ENCODE measurements around the gene SIRPB1.
"Not testable (repeated sequence)": the region's sequence is repeated elsewhere in the genome, so short reads cannot be mapped to it uniquely, and the experiment has no call there.

The SIRPB1 gene

DNA sequence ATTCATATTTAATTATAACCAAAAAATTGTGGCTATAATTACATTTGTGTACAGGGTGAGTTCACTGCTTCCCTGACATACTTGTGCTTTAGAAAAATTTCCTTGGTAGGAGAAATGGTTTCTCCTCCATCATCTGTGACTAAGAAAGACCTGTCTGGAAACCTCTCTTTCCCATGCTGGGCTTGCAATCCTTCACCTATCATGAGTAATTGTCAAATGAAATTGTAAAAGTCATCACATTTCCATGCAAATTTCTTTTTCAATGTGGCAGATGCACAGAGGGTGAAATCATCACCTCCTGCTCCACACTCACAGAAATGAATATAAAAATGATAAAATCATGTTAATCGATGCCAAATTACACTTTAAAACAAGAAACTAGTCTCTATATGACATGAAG is 1.5 kb upstream of the SIRPB1 start:
- no peak for TF ChIP-seq EZH2 (IDR thresholded peaks at IDR 0.05; ENCODE audit: borderline replicate concordance, low read depth, low read length, severe bottlenecking)
- Histone ChIP-seq H3K79me2 (ENCODE audit: insufficient read depth, low read length) (no peaks in the 10 kb centered on the region), H3K27ac (ENCODE audit: low read length) (no peak overlapping the region), H3K4me3 (ENCODE audit: low read depth in 1 of 2, low read length in 2 of 2) (no peak overlapping the region), H3K9me3 (ENCODE audit: insufficient read depth, low read length, severe bottlenecking) (no peaks in the 10 kb centered on the region), H2AFZ (ENCODE audit: low read depth, low read length) (no peak overlapping the region), H3K4me1 (ENCODE audit: insufficient read depth, low read length) (peaks cover 20% of the 10 kb centered on the region), H4K20me1 (ENCODE audit: insufficient read depth, low read length) (no peaks in the 10 kb centered on the region), H3K9ac (ENCODE audit: low read depth, low read length) (no peak overlapping the region), H3K36me3 (ENCODE audit: insufficient read depth, low read length) (no peaks in the 10 kb centered on the region), H3K4me2 (ENCODE audit: insufficient read depth, low read length) (no peak overlapping the region), H3K27me3 (ENCODE audit: insufficient read depth, low read length, poor library complexity) (no peaks in the 10 kb centered on the region)
- no peak for DNase-seq
- no peak for ATAC-seq (ENCODE audit: insufficient read depth, low read depth)

DNA sequence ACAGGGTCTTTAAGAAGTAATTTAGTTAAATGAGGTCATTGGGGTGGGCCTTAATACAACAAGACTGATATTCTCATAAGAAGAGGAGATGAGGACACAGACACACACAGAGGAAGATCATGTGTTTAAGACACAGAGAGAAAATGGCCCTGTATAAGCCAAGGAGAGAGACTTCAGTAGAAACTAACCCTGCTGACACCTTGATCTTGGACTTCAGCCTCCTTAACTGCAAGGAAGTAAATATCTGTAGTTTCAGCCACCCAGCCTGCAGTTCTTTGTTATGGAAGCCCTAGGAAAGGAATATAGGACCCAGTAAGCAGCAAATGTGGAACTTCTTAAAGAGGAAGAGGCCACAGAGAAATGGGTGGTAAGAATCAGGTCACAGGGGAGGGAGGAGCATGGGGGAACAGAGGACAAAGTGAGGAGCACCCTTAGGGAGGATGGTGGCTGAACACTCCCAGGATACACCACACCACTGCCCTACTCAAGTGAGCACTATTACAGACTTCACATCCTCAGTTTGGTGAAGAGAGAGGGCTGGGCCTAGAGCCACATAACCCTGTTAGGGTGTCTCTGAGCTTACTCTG is 762 bp downstream of the SIRPB1 start:
- H2AFZ ChIP-seq (ENCODE audit: low read depth, low read length), result no peak overlapping the region; the same call in 1 of the 2 replicates
- H3K79me2 ChIP-seq (ENCODE audit: insufficient read depth, low read length), result no peaks in the 10 kb centered on the region
- no peaks in the 10 kb centered on the region for H4K20me1 ChIP-seq (ENCODE audit: insufficient read depth, low read length)
- no peaks in the 10 kb centered on the region for H3K36me3 ChIP-seq (ENCODE audit: insufficient read depth, low read length)
- TF ChIP-seq, protein P1, sequence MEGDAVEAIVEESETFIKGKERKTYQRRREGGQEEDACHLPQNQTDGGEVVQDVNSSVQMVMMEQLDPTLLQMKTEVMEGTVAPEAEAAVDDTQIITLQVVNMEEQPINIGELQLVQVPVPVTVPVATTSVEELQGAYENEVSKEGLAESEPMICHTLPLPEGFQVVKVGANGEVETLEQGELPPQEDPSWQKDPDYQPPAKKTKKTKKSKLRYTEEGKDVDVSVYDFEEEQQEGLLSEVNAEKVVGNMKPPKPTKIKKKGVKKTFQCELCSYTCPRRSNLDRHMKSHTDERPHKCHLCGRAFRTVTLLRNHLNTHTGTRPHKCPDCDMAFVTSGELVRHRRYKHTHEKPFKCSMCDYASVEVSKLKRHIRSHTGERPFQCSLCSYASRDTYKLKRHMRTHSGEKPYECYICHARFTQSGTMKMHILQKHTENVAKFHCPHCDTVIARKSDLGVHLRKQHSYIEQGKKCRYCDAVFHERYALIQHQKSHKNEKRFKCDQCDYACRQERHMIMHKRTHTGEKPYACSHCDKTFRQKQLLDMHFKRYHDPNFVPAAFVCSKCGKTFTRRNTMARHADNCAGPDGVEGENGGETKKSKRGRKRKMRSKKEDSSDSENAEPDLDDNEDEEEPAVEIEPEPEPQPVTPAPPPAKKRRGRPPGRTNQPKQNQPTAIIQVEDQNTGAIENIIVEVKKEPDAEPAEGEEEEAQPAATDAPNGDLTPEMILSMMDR (IDR thresholded peaks at IDR 0.05; ENCODE audit: borderline replicate concordance, extremely low read depth, low read length, poor library complexity, severe bottlenecking), result no peak
- TF ChIP-seq EZH2 (IDR thresholded peaks at IDR 0.05; ENCODE audit: borderline replicate concordance, low read depth, low read length, severe bottlenecking), result no peak
- H3K9ac ChIP-seq (ENCODE audit: low read depth, low read length), result no peak overlapping the region
- H3K4me1 ChIP-seq (ENCODE audit: insufficient read depth, low read length), result peaks cover 20% of the 10 kb centered on the region
- no peak for DNase-seq
- H3K4me2 ChIP-seq (ENCODE audit: insufficient read depth, low read length), result 0 out of 2 replicates have a peak overlapping the region, but pooled peaks have one; percentile 38
- no peak; the same call in 2 of the 3 replicates for ATAC-seq (ENCODE audit: insufficient read depth, low read depth)
- no peaks in the 10 kb centered on the region for H3K9me3 ChIP-seq (ENCODE audit: insufficient read depth, low read length, severe bottlenecking)
- H3K27ac ChIP-seq (ENCODE audit: low read length), result peak overlapping the region; percentile 58
- no peak overlapping the region for H3K4me3 ChIP-seq (ENCODE audit: low read depth in 1 of 2, low read length in 2 of 2)
- H3K27me3 ChIP-seq (ENCODE audit: insufficient read depth, low read length, poor library complexity), result no peaks in the 10 kb centered on the region

DNA sequence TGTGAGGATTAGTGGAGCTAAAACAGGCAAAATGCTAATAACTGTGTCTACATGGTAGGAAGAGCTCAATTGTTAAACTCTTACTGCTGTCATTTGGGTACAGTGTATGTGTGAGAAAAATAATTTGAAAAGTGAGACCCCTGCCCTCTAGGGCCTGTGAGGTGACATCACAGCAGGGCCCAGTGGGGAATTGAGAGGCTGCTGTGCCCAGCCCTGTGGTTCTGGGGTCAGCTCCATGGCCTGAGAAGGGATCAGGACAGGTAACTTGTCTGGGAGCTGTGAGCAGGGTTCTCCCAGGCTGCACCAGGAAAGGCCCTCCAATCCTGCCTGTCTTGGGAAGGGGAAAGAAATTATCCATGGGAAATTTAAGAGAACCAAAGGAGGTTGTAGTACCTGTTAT is 1.3 kb downstream of the SIRPB1 start:
- Histone ChIP-seq H4K20me1 (ENCODE audit: insufficient read depth, low read length) (no peaks in the 10 kb centered on the region), H3K9ac (ENCODE audit: low read depth, low read length) (no peak overlapping the region), H2AFZ (ENCODE audit: low read depth, low read length) (no peak overlapping the region), H3K4me1 (ENCODE audit: insufficient read depth, low read length) (peaks cover 20% of the 10 kb centered on the region), H3K79me2 (ENCODE audit: insufficient read depth, low read length) (no peaks in the 10 kb centered on the region), H3K27me3 (ENCODE audit: insufficient read depth, low read length, poor library complexity) (no peaks in the 10 kb centered on the region), H3K27ac (ENCODE audit: low read length) (no peak overlapping the region), H3K36me3 (ENCODE audit: insufficient read depth, low read length) (no peaks in the 10 kb centered on the region), H3K4me3 (ENCODE audit: low read depth in 1 of 2, low read length in 2 of 2) (no peak overlapping the region), H3K9me3 (ENCODE audit: insufficient read depth, low read length, severe bottlenecking) (no peaks in the 10 kb centered on the region), H3K4me2 (ENCODE audit: insufficient read depth, low read length) (no peak overlapping the region)
- TF ChIP-seq, protein P1 (IDR thresholded peaks at IDR 0.05; ENCODE audit: borderline replicate concordance, extremely low read depth, low read length, poor library complexity, severe bottlenecking), result no peak
- no peak for TF ChIP-seq EZH2 (IDR thresholded peaks at IDR 0.05; ENCODE audit: borderline replicate concordance, low read depth, low read length, severe bottlenecking)
- DNase-seq (no peak), ATAC-seq (ENCODE audit: insufficient read depth, low read depth) (no peak)

DNA sequence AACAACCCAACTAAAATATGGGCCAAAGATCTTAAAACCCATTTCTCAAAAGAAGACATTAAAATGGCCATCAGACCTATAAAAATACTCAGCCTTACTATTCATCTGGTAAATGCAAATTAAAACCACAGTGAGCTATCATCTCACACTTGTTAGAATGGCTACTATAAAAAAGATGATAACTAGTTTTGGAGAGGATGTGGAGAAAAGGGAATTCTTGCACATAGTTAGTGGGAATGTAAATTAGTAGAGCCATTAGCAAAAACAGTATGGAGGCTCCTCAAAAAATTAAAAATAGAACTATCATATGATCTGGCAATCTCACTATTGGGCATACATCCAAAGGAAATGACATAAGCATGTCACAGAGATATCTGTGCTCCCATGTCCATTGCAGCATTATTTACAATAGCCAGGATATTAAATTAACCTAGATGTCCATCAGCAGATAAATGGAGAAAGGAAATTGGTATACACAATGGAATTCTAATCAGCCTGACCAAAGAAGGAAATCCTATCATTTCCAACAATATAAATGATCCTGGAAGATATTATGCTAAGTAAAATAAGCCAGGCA is 2.9 kb downstream of the SIRPB1 start:
- H3K27ac ChIP-seq (ENCODE audit: low read length), result no peak overlapping the region
- no peaks in the 10 kb centered on the region for H3K27me3 ChIP-seq (ENCODE audit: insufficient read depth, low read length, poor library complexity)
- no peak overlapping the region for H2AFZ ChIP-seq (ENCODE audit: low read depth, low read length)
- H3K9me3 ChIP-seq (ENCODE audit: insufficient read depth, low read length, severe bottlenecking), result no peaks in the 10 kb centered on the region
- H3K4me3 ChIP-seq (ENCODE audit: low read depth in 1 of 2, low read length in 2 of 2), result no peak overlapping the region
- peaks cover 20% of the 10 kb centered on the region for H3K4me1 ChIP-seq (ENCODE audit: insufficient read depth, low read length)
- TF ChIP-seq EZH2 (IDR thresholded peaks at IDR 0.05; ENCODE audit: borderline replicate concordance, low read depth, low read length, severe bottlenecking), result no peak
- TF ChIP-seq, protein P1 (IDR thresholded peaks at IDR 0.05; ENCODE audit: borderline replicate concordance, extremely low read depth, low read length, poor library complexity, severe bottlenecking), result no peak
- no peaks in the 10 kb centered on the region for H4K20me1 ChIP-seq (ENCODE audit: insufficient read depth, low read length)
- ATAC-seq (ENCODE audit: insufficient read depth, low read depth) (no peak), DNase-seq (no peak)
- no peaks in the 10 kb centered on the region for H3K36me3 ChIP-seq (ENCODE audit: insufficient read depth, low read length)
- H3K9ac ChIP-seq (ENCODE audit: low read depth, low read length), result no peak overlapping the region
- no peak overlapping the region for H3K4me2 ChIP-seq (ENCODE audit: insufficient read depth, low read length)
- no peaks in the 10 kb centered on the region for H3K79me2 ChIP-seq (ENCODE audit: insufficient read depth, low read length)

DNA sequence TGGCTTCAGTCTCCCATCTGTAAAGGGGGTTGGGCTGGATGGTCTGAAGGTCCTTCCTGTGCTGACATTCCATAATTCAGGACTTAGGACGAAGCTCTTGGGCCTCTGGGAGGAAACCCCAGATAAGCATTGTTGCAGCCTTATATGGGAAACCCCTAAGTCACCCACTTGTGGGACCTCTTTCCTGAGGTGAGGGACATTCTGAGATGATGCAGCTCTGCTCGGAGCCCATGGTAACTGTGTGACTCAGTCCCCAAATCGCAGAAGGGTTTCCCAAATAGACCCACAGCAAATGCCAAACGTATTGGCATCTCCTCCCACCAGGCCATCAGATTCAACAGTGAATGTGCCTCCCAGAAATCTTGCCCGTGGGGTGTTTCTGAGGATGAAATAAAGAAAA is 9.4 kb downstream of the SIRPB1 start:
- not testable (repeated sequence) for H3K27ac ChIP-seq (ENCODE audit: low read length); ATAC-seq (ENCODE audit: insufficient read depth, low read depth); H3K9me3 ChIP-seq (ENCODE audit: insufficient read depth, low read length, severe bottlenecking); H3K9ac ChIP-seq (ENCODE audit: low read depth, low read length); H3K4me2 ChIP-seq (ENCODE audit: insufficient read depth, low read length); H4K20me1 ChIP-seq (ENCODE audit: insufficient read depth, low read length); DNase-seq; H3K4me3 ChIP-seq (ENCODE audit: low read depth in 1 of 2, low read length in 2 of 2); H3K79me2 ChIP-seq (ENCODE audit: insufficient read depth, low read length); H3K4me1 ChIP-seq (ENCODE audit: insufficient read depth, low read length); H3K36me3 ChIP-seq (ENCODE audit: insufficient read depth, low read length); H2AFZ ChIP-seq (ENCODE audit: low read depth, low read length); H3K27me3 ChIP-seq (ENCODE audit: insufficient read depth, low read length, poor library complexity)

Measured in DND-41 (cell line).